GM23338 (cell line): ENCODE data around the gene IGSF21.

Experiments
- EZH2 ChIP-seq: fragments of 200-600 bp; sonication (generic); IDR thresholded peaks from one replicate; pipeline ENCODE4 v1.8.0; 2017; ENCODE audit warnings: antibody characterized with exemption, mild to moderate bottlenecking, low read depth; ENCODE audit not compliant: unreplicated experiment
- REST ChIP-seq: IDR thresholded peaks from one replicate; pipeline ENCODE4 v1.6.1; 2018; ENCODE audit warnings: antibody characterized with exemption; ENCODE audit not compliant: unreplicated experiment

- TF ChIP-seq EZH2 (no peak), REST (no peak)
These were observed 290.0 kb downstream of the IGSF21 start for GRCh38 chr1:18397641-18398040.
